Measurements from ENCODE around the gene SCAF4. TPM values are rescaled to one million over a fixed set of nuclear protein-coding genes. Genes with fewer than 3 reads are reported as not detected.

The SCAF4 gene
- total and polyA plus RNA-seq, 9 of the 15 experiments (the other 6 are each of a cell fraction or from before 2014, with no cell fraction given) = 2.3 to 55.7 (median 17.2) TPM

DNA sequence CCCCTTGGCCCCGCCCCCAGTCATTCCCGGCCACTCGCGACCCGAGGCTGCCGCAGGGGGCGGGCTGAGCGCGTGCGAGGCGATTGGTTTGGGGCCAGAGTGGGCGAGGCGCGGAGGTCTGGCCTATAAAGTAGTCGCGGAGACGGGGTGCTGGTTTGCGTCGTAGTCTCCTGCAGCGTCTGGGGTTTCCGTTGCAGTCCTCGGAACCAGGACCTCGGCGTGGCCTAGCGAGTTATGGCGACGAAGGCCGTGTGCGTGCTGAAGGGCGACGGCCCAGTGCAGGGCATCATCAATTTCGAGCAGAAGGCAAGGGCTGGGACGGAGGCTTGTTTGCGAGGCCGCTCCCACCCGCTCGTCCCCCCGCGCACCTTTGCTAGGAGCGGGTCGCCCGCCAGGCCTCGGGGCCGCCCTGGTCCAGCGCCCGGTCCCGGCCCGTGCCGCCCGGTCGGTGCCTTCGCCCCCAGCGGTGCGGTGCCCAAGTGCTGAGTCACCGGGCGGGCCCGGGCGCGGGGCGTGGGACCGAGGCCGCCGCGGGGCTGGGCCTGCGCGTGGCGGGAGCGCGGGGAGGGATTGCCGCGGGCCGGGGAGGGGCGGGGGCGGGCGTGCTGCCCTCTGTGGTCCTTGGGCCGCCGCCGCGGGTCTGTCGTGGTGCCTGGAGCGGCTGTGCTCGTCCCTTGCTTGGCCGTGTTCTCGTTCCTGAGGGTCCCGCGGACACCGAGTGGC, 72.2 kb downstream of the SCAF4 start, which contains the start of gene SOD1 (continued):
- no peak; the same call in 1 of the 2 replicates for TF ChIP-seq NCOR1 (IDR thresholded peaks at IDR 0.05)
- TF ChIP-seq E2F3 (CRISPR knock-in tag; IDR thresholded peaks at IDR 0.05) = peak; percentile 52; the same call in 1 of the 2 replicates
- peak; percentile 88 for TF ChIP-seq EP400 (IDR thresholded peaks at IDR 0.05)
- no peak for TF ChIP-seq ZNF146 (CRISPR knock-in tag; IDR thresholded peaks at IDR 0.05; ENCODE audit: unreplicated experiment)
- no peak for TF ChIP-seq CBX3 (IDR thresholded peaks at IDR 0.05; ENCODE audit: borderline replicate concordance in 1 of 2, low read length in 2 of 2)
- TF ChIP-seq ZBTB7A (IDR thresholded peaks at IDR 0.05; ENCODE audit: borderline replicate concordance, control insufficient read depth, low read depth, low read length) = peak; percentile 76; the same call in 1 of the 2 replicates
- TF ChIP-seq, protein P1, sequence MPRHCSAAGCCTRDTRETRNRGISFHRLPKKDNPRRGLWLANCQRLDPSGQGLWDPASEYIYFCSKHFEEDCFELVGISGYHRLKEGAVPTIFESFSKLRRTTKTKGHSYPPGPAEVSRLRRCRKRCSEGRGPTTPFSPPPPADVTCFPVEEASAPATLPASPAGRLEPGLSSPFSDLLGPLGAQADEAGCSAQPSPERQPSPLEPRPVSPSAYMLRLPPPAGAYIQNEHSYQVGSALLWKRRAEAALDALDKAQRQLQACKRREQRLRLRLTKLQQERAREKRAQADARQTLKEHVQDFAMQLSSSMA (CRISPR knock-in tag; IDR thresholded peaks at IDR 0.05) = no peak
- TF ChIP-seq, protein P2, sequence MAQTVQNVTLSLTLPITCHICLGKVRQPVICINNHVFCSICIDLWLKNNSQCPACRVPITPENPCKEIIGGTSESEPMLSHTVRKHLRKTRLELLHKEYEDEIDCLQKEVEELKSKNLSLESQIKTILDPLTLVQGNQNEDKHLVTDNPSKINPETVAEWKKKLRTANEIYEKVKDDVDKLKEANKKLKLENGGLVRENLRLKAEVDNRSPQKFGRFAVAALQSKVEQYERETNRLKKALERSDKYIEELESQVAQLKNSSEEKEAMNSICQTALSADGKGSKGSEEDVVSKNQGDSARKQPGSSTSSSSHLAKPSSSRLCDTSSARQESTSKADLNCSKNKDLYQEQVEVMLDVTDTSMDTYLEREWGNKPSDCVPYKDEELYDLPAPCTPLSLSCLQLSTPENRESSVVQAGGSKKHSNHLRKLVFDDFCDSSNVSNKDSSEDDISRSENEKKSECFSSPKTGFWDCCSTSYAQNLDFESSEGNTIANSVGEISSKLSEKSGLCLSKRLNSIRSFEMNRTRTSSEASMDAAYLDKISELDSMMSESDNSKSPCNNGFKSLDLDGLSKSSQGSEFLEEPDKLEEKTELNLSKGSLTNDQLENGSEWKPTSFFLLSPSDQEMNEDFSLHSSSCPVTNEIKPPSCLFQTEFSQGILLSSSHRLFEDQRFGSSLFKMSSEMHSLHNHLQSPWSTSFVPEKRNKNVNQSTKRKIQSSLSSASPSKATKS (CRISPR knock-in tag; IDR thresholded peaks at IDR 0.05) = no peak

Data from K562 (cell line).